Activated CD4-positive, alpha-beta T cell treated with anti-CD3 and anti-CD28 coated beads, Interleukin-2, amount 50 U/mL, for 4 hours (primary cell): Measurements from ENCODE around the gene KLHL3.

Source experiments
- DNase-seq, 2 experiments: peaks; one replicate each; pipeline ENCODE4 v3.0.0-alpha.2; 2020

Gene KLHL3

GRCh38 chr5:137605411-137605810, 130.5 kb downstream of the KLHL3 start:
- no peak for DNase-seq

- no peak for DNase-seq
Observed at GRCh38 chr5:137604348-137605095, 131.4 kb downstream of the KLHL3 start.

GRCh38 chr5:137603891-137604290, 132.0 kb downstream of the KLHL3 start:
- no peak for DNase-seq

GRCh38 chr5:137603356-137603755, 132.5 kb downstream of the KLHL3 start:
- DNase-seq = no peak

- DNase-seq = no peak
Observed at GRCh38 chr5:137602721-137603273, 133.1 kb downstream of the KLHL3 start.

- DNase-seq = no peak
Observed at GRCh38 chr5:137600721-137601360, 135.0 kb downstream of the KLHL3 start.

- DNase-seq = no peak
Observed at GRCh38 chr5:137599457-137599856, 136.4 kb downstream of the KLHL3 start.

- no peak for DNase-seq
Observed at GRCh38 chr5:137598399-137598798, 137.5 kb downstream of the KLHL3 start.

GRCh38 chr5:137596941-137597340, 138.9 kb downstream of the KLHL3 start:
- DNase-seq = no peak

- DNase-seq = no peak
Observed at GRCh38 chr5:137595396-137596079, 140.4 kb downstream of the KLHL3 start.

- no peak for DNase-seq
Observed at GRCh38 chr5:137594717-137595116, 141.2 kb downstream of the KLHL3 start.

GRCh38 chr5:137592317-137592716, 143.6 kb downstream of the KLHL3 start:
- DNase-seq = no peak

GRCh38 chr5:137589185-137589584, 146.7 kb downstream of the KLHL3 start:
- no peak for DNase-seq

GRCh38 chr5:137587919-137588318, 148.0 kb downstream of the KLHL3 start:
- no peak for DNase-seq

- no peak for DNase-seq
Observed at GRCh38 chr5:137584262-137584661, 151.6 kb downstream of the KLHL3 start.

- DNase-seq = no peak
Observed at GRCh38 chr5:137583129-137583528, 152.8 kb downstream of the KLHL3 start.

- no peak for DNase-seq
Observed at GRCh38 chr5:137582218-137582617, 153.7 kb downstream of the KLHL3 start.

- DNase-seq = no peak
Observed at GRCh38 chr5:137581776-137582175, 154.1 kb downstream of the KLHL3 start.

GRCh38 chr5:137580030-137580429, 155.9 kb downstream of the KLHL3 start:
- no peak for DNase-seq

- DNase-seq = no peak
Observed at GRCh38 chr5:137575847-137576246, 160.0 kb downstream of the KLHL3 start.

GRCh38 chr5:137575211-137575610, 160.7 kb downstream of the KLHL3 start:
- no peak for DNase-seq

GRCh38 chr5:137573376-137573775, 162.5 kb downstream of the KLHL3 start:
- no peak for DNase-seq

- DNase-seq = no peak
Observed at GRCh38 chr5:137572042-137572695, 163.7 kb downstream of the KLHL3 start.
